Urothelium cell line (cell line): ENCODE results near the gene FANCM.

Source experiments
- DNase-seq: peaks from one replicate; pipeline ENCODE4 v3.0.0; 2011; ENCODE audit warnings: low spot score, mixed read lengths
- FAIRE-seq: peaks from 2 replicates; lab custom pipeline; 2011; peaks lifted over from hg19 to GRCh38; lab: Jason Lieb, UNC

FANCM gene

GRCh38 chr14:45135659-45136395, at the start of gene FANCM:
FANCM (plus strand) TSS chr14:45135930; CDS start chr14:45136032, 102 bp downstream.
- DNase-seq (peak; percentile 96), FAIRE-seq (peak; percentile 92)

- DNase-seq (no peak), FAIRE-seq (no peak)
Measured at GRCh38 chr14:45089813-45090212, 45.9 kb upstream of the FANCM start.

GRCh38 chr14:45091710-45092109, 44.0 kb upstream of the FANCM start:
- FAIRE-seq (no peak), DNase-seq (no peak)

- DNase-seq: no peak
- no peak for FAIRE-seq
Measured at GRCh38 chr14:45094275-45094674, 41.5 kb upstream of the FANCM start.

- FAIRE-seq: no peak
- no peak for DNase-seq
Measured at GRCh38 chr14:45095143-45095542, 40.6 kb upstream of the FANCM start.

GRCh38 chr14:45096218-45096617, 39.5 kb upstream of the FANCM start:
- FAIRE-seq (peak; percentile 5), DNase-seq (no peak)

GRCh38 chr14:45103806-45104205, 31.9 kb upstream of the FANCM start:
- DNase-seq (no peak), FAIRE-seq (no peak)

- no peak for DNase-seq
- no peak for FAIRE-seq
Measured at GRCh38 chr14:45104561-45104960, 31.2 kb upstream of the FANCM start.

- DNase-seq: no peak
- FAIRE-seq: peak; percentile 84
Measured at GRCh38 chr14:45112896-45113781, 22.6 kb upstream of the FANCM start.

- FAIRE-seq: no peak
Measured at GRCh38 chr14:45114327-45114726, 21.4 kb upstream of the FANCM start.

GRCh38 chr14:45118594-45118993, 17.1 kb upstream of the FANCM start:
- no peak for DNase-seq

More at GRCh38 chr14:45114327-45114726, 21.4 kb upstream of the FANCM start:
- no peak for DNase-seq

GRCh38 chr14:45120096-45120495, 15.6 kb upstream of the FANCM start:
- FAIRE-seq (no peak), DNase-seq (no peak)

More at GRCh38 chr14:45118594-45118993, 17.1 kb upstream of the FANCM start:
- FAIRE-seq: no peak

- DNase-seq (no peak), FAIRE-seq (no peak)
Measured at GRCh38 chr14:45123271-45123670, 12.5 kb upstream of the FANCM start.

- DNase-seq (no peak), FAIRE-seq (peak; percentile 48)
Measured at GRCh38 chr14:45125754-45126153, 10.0 kb upstream of the FANCM start.

- FAIRE-seq: no peak
- DNase-seq: no peak
Measured at GRCh38 chr14:45128963-45129629, 6.6 kb upstream of the FANCM start.

GRCh38 chr14:45133683-45134050, 2.1 kb upstream of the FANCM start:
- no peak for FAIRE-seq
- no peak for DNase-seq

GRCh38 chr14:45134051-45134958, 1.4 kb upstream of the FANCM start, which contains the start of gene FKBP3:
FKBP3 (minus strand) TSS chr14:45134481; CDS start chr14:45134456, 25 bp downstream.
- FAIRE-seq (peak; percentile 91), DNase-seq (peak; percentile 100)

GRCh38 chr14:45135156-45135555, 574 bp upstream of the FANCM start:
- DNase-seq (no peak), FAIRE-seq (no peak)

GRCh38 chr14:45136399-45136798, 669 bp downstream of the FANCM start:
- FAIRE-seq: no peak
- DNase-seq: peak; percentile 10

- FAIRE-seq (no peak), DNase-seq (no peak)
Measured at GRCh38 chr14:45140661-45141187, 5.0 kb downstream of the FANCM start.
